Stimulated activated CD4-positive, alpha-beta T cell treated with anti-CD3 and anti-CD28 coated beads, Interleukin-1b, Interleukin-23, amount 100 ng/mL, for 4 hours (primary cell): ENCODE measurements around the gene MKNK1.
"Not testable (repeated sequence)": the region's sequence is repeated elsewhere in the genome, so short reads cannot be mapped to it uniquely, and the experiment has no call there.

Source experiments
- DNase-seq, 2 donors: peaks; one replicate each; pipeline ENCODE4 v3.0.0-alpha.2; 2020; ENCODE audit warnings: low read depth in 2 of 2

MKNK1 gene

GRCh38 chr1:46603858-46604549, at the start of gene MKNK1:
MKNK1 (minus strand) TSS chr1:46604268; CDS start chr1:46583327, 20,941 bp downstream.
- DNase-seq, result peak; percentile 98 to 99

- no peak for DNase-seq
These were observed 49.4 kb upstream of the MKNK1 start for GRCh38 chr1:46653405-46653958.

- no peak for DNase-seq
These were observed 48.4 kb upstream of the MKNK1 start for GRCh38 chr1:46652321-46653100.

GRCh38 chr1:46651152-46651551, 47.1 kb upstream of the MKNK1 start:
- not testable (repeated sequence) for DNase-seq

GRCh38 chr1:46650491-46650890, 46.4 kb upstream of the MKNK1 start:
- no peak for DNase-seq

- DNase-seq, result no peak
These were observed 45.7 kb upstream of the MKNK1 start for GRCh38 chr1:46649764-46650163.

- DNase-seq, result no peak
These were observed 43.5 kb upstream of the MKNK1 start for GRCh38 chr1:46647611-46648010.

- no peak for DNase-seq
These were observed 42.8 kb upstream of the MKNK1 start for GRCh38 chr1:46646844-46647243.

GRCh38 chr1:46646331-46646730, 42.3 kb upstream of the MKNK1 start:
- DNase-seq, result no peak

- no peak for DNase-seq
These were observed 41.7 kb upstream of the MKNK1 start for GRCh38 chr1:46645815-46646214.

GRCh38 chr1:46643368-46643775, 39.3 kb upstream of the MKNK1 start:
- DNase-seq, result no peak

- no peak for DNase-seq
These were observed 38.1 kb upstream of the MKNK1 start for GRCh38 chr1:46642115-46642680.

GRCh38 chr1:46639547-46639946, 35.5 kb upstream of the MKNK1 start:
- no peak for DNase-seq

GRCh38 chr1:46638921-46639320, 34.9 kb upstream of the MKNK1 start:
- DNase-seq, result no peak

GRCh38 chr1:46637444-46638083, 33.5 kb upstream of the MKNK1 start:
- DNase-seq, result no peak

GRCh38 chr1:46635205-46635604, 31.1 kb upstream of the MKNK1 start:
- no peak for DNase-seq

- no peak for DNase-seq
These were observed 26.7 kb upstream of the MKNK1 start for GRCh38 chr1:46630719-46631118.

- DNase-seq, result no peak
These were observed 19.9 kb upstream of the MKNK1 start for GRCh38 chr1:46623743-46624644.

GRCh38 chr1:46622344-46622743, 18.3 kb upstream of the MKNK1 start:
- no peak for DNase-seq

GRCh38 chr1:46621930-46622329, 17.9 kb upstream of the MKNK1 start:
- DNase-seq, result no peak

- DNase-seq, result no peak
These were observed 15.7 kb upstream of the MKNK1 start for GRCh38 chr1:46619656-46620258.
